Tibial nerve (tissue), 4 donors: ENCODE data around the gene WDR1. TPM values are rescaled to one million over a fixed set of nuclear protein-coding genes. Genes with fewer than 3 reads are reported as not detected.

Experiments used
- DNase-seq, 2 donors: peaks; one replicate each; pipeline ENCODE4 v3.0.0-alpha.2; 2019; ENCODE audit warnings: low spot score in 2 of 2
- H3K27ac ChIP-seq, 4 donors: fragments of 200-600 bp; sonication (generic) in 3 of 4; one replicate each; pipeline ENCODE4 v1.5.1; 2017 to 2019; ENCODE audit warnings: mild to moderate bottlenecking in 1 of 4
- H3K27me3 ChIP-seq, 2 donors: fragments of 200-600 bp; sonication (generic) in 1 of 2; one replicate each; pipeline versions ENCODE4 v1.5.1 to v1.6.0; 2017 to 2019
- H3K36me3 ChIP-seq, 3 donors: fragments of 200-600 bp; sonication (generic); one replicate each; pipeline ENCODE4 v1.5.1; 2018 to 2019
- H3K4me1 ChIP-seq, 4 donors: fragments of 200-600 bp; sonication (generic) in 3 of 4; one replicate each; pipeline ENCODE4 v1.5.1; 2017 to 2019
- H3K4me3 ChIP-seq, 4 donors: fragments of 200-600 bp; sonication (generic) in 3 of 4; one replicate each; pipeline ENCODE4 v1.5.1; 2017 to 2019; ENCODE audit warnings: mild to moderate bottlenecking in 1 of 4, moderate library complexity in 1 of 4
- H3K9me3 ChIP-seq, 4 donors: fragments of 200-600 bp; sonication (generic) in 3 of 4; one replicate each; pipeline ENCODE4 v1.5.1; 2017 to 2019
- CTCF ChIP-seq, 5 experiments: fragments of 200-600 bp in 3 of 5; fragments of 450-650 bp in 2 of 5; sonication (generic) in 3 of 5; IDR thresholded peaks; one replicate each; pipeline ENCODE4 v1.5.1; 2016 to 2019; ENCODE audit warnings: antibody characterized with exemption in 5 of 5, mild to moderate bottlenecking in 3 of 5, moderate library complexity in 2 of 5
- EP300 ChIP-seq, 2 donors: sonication (generic); formaldehyde crosslinking; IDR thresholded peaks; one replicate each; pipeline ENCODE4 v1.6.1; 2017; ENCODE audit warnings: antibody characterized with exemption in 2 of 2, mild to moderate bottlenecking in 1 of 2
- POLR2A ChIP-seq, 2 donors: fragments of 450-650 bp; IDR thresholded peaks; one replicate each; pipeline ENCODE4 v1.6.1; 2017; ENCODE audit warnings: antibody characterized with exemption in 2 of 2, mild to moderate bottlenecking in 2 of 2, moderate library complexity in 2 of 2
- WGBS, 2 donors: methylation state at CpG; one replicate each; pipeline ENCODE4 v1.1.5; 2018; 5-methylcytosine and 5-hydroxymethylcytosine counted together
- total RNA-seq, 4 donors: library from RNA; depleted of rRNA; stranded (reverse); fragments of >200 nt; gene quantifications; one replicate each; pipeline ENCODE4 v1.1.0, GENCODE V29; 2016

WDR1 gene
- total RNA-seq, 4 donors from 2014 or later, result 142 to 204 (median 148) TPM

- 80 to 81% methylated on average over 11 of the region's 11 CpGs for WGBS, 2 donors
These were observed 4.5 kb upstream of the WDR1 start for GRCh38 chr4:10120943-10121567.

GRCh38 chr4:10119773-10120172 is 3.2 kb upstream of the WDR1 start:
- H3K4me1 ChIP-seq, result peaks cover 0 to 42% (median 25%) of the 10 kb centered on the region in 4 donors
- H3K9me3 ChIP-seq, result no peaks in the 10 kb centered on the region
- WGBS, 2 donors, result 96 to 97% methylated on average over 7 of the region's 7 CpGs
- no peak overlapping the region for H3K27ac ChIP-seq
- peaks cover 0 to 2% of the 10 kb centered on the region in 2 donors for H3K27me3 ChIP-seq
- TF ChIP-seq POLR2A (IDR thresholded peaks at IDR 0.05) (no peak), CTCF (IDR thresholded peaks at IDR 0.05) (no peak)
- DNase-seq, result no peak
- peaks cover 0 to 7% (median 0%) of the 10 kb centered on the region in 3 donors for H3K36me3 ChIP-seq
- H3K4me3 ChIP-seq, result no peak overlapping the region

More at GRCh38 chr4:10120943-10121567, 4.5 kb upstream of the WDR1 start:
- H3K36me3 ChIP-seq, result no peaks in the 10 kb centered on the region
- DNase-seq, result no peak
- H3K4me1 ChIP-seq, result peaks cover 0 to 30% (median 15%) of the 10 kb centered on the region in 4 donors
- peaks cover 0 to 2% of the 10 kb centered on the region in 2 donors for H3K27me3 ChIP-seq
- no peaks in the 10 kb centered on the region for H3K9me3 ChIP-seq
- H3K4me3 ChIP-seq, result no peak overlapping the region
- H3K27ac ChIP-seq, result no peak overlapping the region
- TF ChIP-seq EP300 (IDR thresholded peaks at IDR 0.05) (no peak), POLR2A (IDR thresholded peaks at IDR 0.05) (no peak), CTCF (IDR thresholded peaks at IDR 0.05) (no peak)

- no peaks in the 10 kb centered on the region for H3K9me3 ChIP-seq
- H3K4me3 ChIP-seq, result no peak overlapping the region
- WGBS, 2 donors, result 83 to 84% methylated on average over 8 of the region's 8 CpGs
- H3K27ac ChIP-seq, result no peak overlapping the region
- DNase-seq, result no peak
- H3K27me3 ChIP-seq, result peaks cover 0 to 2% of the 10 kb centered on the region in 2 donors
- peaks cover 0 to 11% (median 0%) of the 10 kb centered on the region in 3 donors for H3K36me3 ChIP-seq
- TF ChIP-seq CTCF (IDR thresholded peaks at IDR 0.05) (no peak), EP300 (IDR thresholded peaks at IDR 0.05) (no peak), POLR2A (IDR thresholded peaks at IDR 0.05) (no peak)
- H3K4me1 ChIP-seq, result peaks cover 0 to 44% (median 30%) of the 10 kb centered on the region in 4 donors
These were observed 2.7 kb upstream of the WDR1 start for GRCh38 chr4:10119278-10119677.

- TF ChIP-seq POLR2A (IDR thresholded peaks at IDR 0.05), result no peak
- no peak for TF ChIP-seq EP300 (IDR thresholded peaks at IDR 0.05)
- no peak for TF ChIP-seq CTCF (IDR thresholded peaks at IDR 0.05)
- Histone ChIP-seq H3K4me3 (peak overlapping the region in 1 of 4 donors; percentile 77), H3K27me3 (peaks cover 0 to 2% of the 10 kb centered on the region in 2 donors), H3K4me1 (peaks cover 0 to 44% (median 32%) of the 10 kb centered on the region in 4 donors), H3K36me3 (peaks cover 0 to 21% (median 0%) of the 10 kb centered on the region in 3 donors), H3K27ac (peak overlapping the region; percentile 97 to 100 (median 98)), H3K9me3 (no peaks in the 10 kb centered on the region)
- WGBS, 2 donors, result 64 to 69% methylated on average over 21 of the region's 21 CpGs
- DNase-seq, result no peak
These were observed 1.7 kb upstream of the WDR1 start for GRCh38 chr4:10118048-10119004.
